Smooth muscle cell (in vitro differentiated cells): ENCODE data around the gene CNN1. TPM values are rescaled to one million over a fixed set of nuclear protein-coding genes. Genes with fewer than 3 reads are reported as not detected.

Source experiments
- DNase-seq: peaks from one replicate; lab custom pipeline; 2025; ENCODE audit not compliant: unreplicated experiment; lab: John Stamatoyannopoulos, UW
- H2AFZ ChIP-seq: fragments of 200-600 bp; sonication (generic); 2 replicates; pipeline ENCODE4 v1.6.0; 2016; ENCODE audit warnings: antibody characterized with exemption, low read depth, mild to moderate bottlenecking
- H3F3A ChIP-seq: fragments of 200-600 bp; sonication (generic); 2 replicates; pipeline ENCODE4 v1.6.0; 2017; ENCODE audit warnings: antibody characterized with exemption, low read depth
- H3K27ac ChIP-seq: fragments of 200-600 bp; sonication (generic); 2 replicates; pipeline ENCODE4 v1.5.1; 2016; ENCODE audit warnings: low read depth, mild to moderate bottlenecking
- H3K27me3 ChIP-seq: fragments of 200-600 bp; sonication (generic); 2 replicates; pipeline ENCODE4 v1.6.1; 2016; ENCODE audit warnings: low read depth, mild to moderate bottlenecking
- H3K36me3 ChIP-seq: fragments of 200-600 bp; sonication (generic); 2 replicates; pipeline ENCODE4 v1.5.1; 2016; ENCODE audit warnings: low read depth
- H3K4me1 ChIP-seq: fragments of 200-600 bp; sonication (generic); 2 replicates; pipeline ENCODE4 v1.5.1; 2016; ENCODE audit warnings: low read depth
- H3K4me2 ChIP-seq: fragments of 200-600 bp; sonication (generic); 2 replicates; pipeline ENCODE4 v1.6.0; 2016; ENCODE audit warnings: mild to moderate bottlenecking
- H3K4me3 ChIP-seq: fragments of 200-600 bp; sonication (generic); 2 replicates; pipeline ENCODE4 v1.5.1; 2016; ENCODE audit warnings: mild to moderate bottlenecking
- H3K79me2 ChIP-seq: fragments of 200-600 bp; sonication (generic); 2 replicates; pipeline ENCODE4 v1.6.0; 2016; ENCODE audit warnings: low read depth, mild to moderate bottlenecking
- H3K9ac ChIP-seq: fragments of 200-600 bp; sonication (generic); 2 replicates; pipeline ENCODE4 v1.6.0; 2016; ENCODE audit warnings: low read depth
- H3K9me3 ChIP-seq: fragments of 200-600 bp; sonication (generic); replicated peaks from 2 replicates; pipeline ENCODE4 v1.5.1; 2016; ENCODE audit warnings: low read depth
- H4K20me1 ChIP-seq: fragments of 200-600 bp; sonication (generic); 2 replicates; pipeline ENCODE4 v1.6.0; 2016; ENCODE audit warnings: low read depth
- WGBS: methylation state at CpG from one replicate; pipeline ENCODE4 v1.1.7; 2016; ENCODE audit warnings: low lambda C conversion rate; 5-methylcytosine and 5-hydroxymethylcytosine counted together
- polyA plus RNA-seq: library from polyadenylated mRNA; unstranded; fragments of >200 nt; fragmentation: Nextera tagmentation; extraction: Ambion mirVana; gene quantifications from 2 replicates; pipeline ENCODE4 v1.2.1, GENCODE V29; 2016
- total RNA-seq: library from RNA; depleted of rRNA; stranded (reverse); fragments of >200 nt; gene quantifications from 2 replicates; pipeline ENCODE4 v1.2.3, GENCODE V29; 2014
- TF ChIP-seq, protein P1 (sequence below): fragments of 200-600 bp; sonication (generic); IDR thresholded peaks from 2 replicates; pipeline ENCODE4 v1.5.1; 2017; ENCODE audit warnings: borderline replicate concordance, mild to moderate bottlenecking, antibody characterized with exemption; ENCODE audit not compliant: insufficient read depth, poor library complexity, severe bottlenecking

CNN1 gene
- total and polyA plus RNA-seq, 2 experiments from 2014 or later: 72.8 to 99.5 TPM

- Histone ChIP-seq H2AFZ (no peak overlapping the region), H3K27me3 (peaks cover 14% of the 10 kb centered on the region), H3K4me2 (peak overlapping the region; percentile 36), H3K79me2 (no peaks in the 10 kb centered on the region), H4K20me1 (no peaks in the 10 kb centered on the region), H3K4me3 (peak overlapping the region; percentile 13), H3F3A (no peaks in the 10 kb centered on the region), H3K9ac (no peak overlapping the region), H3K36me3 (no peaks in the 10 kb centered on the region), H3K4me1 (no peaks in the 10 kb centered on the region), H3K27ac (no peak overlapping the region), H3K9me3 (no peaks in the 10 kb centered on the region)
- no peak for DNase-seq
- WGBS: 33% methylated on average over 55 of the region's 62 CpGs
- TF ChIP-seq, protein P1, sequence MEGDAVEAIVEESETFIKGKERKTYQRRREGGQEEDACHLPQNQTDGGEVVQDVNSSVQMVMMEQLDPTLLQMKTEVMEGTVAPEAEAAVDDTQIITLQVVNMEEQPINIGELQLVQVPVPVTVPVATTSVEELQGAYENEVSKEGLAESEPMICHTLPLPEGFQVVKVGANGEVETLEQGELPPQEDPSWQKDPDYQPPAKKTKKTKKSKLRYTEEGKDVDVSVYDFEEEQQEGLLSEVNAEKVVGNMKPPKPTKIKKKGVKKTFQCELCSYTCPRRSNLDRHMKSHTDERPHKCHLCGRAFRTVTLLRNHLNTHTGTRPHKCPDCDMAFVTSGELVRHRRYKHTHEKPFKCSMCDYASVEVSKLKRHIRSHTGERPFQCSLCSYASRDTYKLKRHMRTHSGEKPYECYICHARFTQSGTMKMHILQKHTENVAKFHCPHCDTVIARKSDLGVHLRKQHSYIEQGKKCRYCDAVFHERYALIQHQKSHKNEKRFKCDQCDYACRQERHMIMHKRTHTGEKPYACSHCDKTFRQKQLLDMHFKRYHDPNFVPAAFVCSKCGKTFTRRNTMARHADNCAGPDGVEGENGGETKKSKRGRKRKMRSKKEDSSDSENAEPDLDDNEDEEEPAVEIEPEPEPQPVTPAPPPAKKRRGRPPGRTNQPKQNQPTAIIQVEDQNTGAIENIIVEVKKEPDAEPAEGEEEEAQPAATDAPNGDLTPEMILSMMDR: no peak
Observed at GRCh38 chr19:11578258-11579142, 39.8 kb downstream of the CNN1 start.

- no peak overlapping the region for H3K27ac ChIP-seq
- H3K9me3 ChIP-seq: no peaks in the 10 kb centered on the region
- no peak overlapping the region for H2AFZ ChIP-seq
- peaks cover 14% of the 10 kb centered on the region for H3K27me3 ChIP-seq
- no peaks in the 10 kb centered on the region for H3K79me2 ChIP-seq
- TF ChIP-seq, protein P1: no peak
- DNase-seq: no peak
- no peak overlapping the region for H3K4me3 ChIP-seq
- WGBS: 89% methylated on average over 4 of the region's 4 CpGs
- H3K9ac ChIP-seq: no peak overlapping the region
- no peaks in the 10 kb centered on the region for H3K36me3 ChIP-seq
- no peaks in the 10 kb centered on the region for H3F3A ChIP-seq
- H3K4me1 ChIP-seq: no peaks in the 10 kb centered on the region
- H3K4me2 ChIP-seq: no peak overlapping the region
- no peaks in the 10 kb centered on the region for H4K20me1 ChIP-seq
Observed at GRCh38 chr19:11580116-11580515, 41.5 kb downstream of the CNN1 start.

DNA sequence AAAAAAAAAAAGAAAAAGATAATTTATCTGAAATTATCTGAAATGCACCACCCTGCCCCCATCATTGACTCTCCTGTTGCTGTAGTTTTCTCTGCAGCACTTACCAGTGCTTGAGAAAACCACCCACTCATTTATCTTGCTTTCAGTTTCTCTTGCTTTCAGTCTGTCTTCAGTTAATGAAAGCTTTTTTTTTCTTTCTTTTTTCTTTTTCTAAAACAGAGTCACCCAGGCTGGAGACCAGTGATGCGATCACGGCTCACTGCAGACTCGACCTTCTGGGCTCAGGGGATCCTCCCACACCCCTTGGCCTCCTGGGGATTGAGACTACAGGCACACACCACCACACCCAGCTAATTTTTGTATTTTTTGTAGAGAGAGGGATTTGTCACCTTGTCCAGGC is 43.1 kb downstream of the CNN1 start:
- H3K9ac ChIP-seq: no peak overlapping the region
- H3K79me2 ChIP-seq: no peaks in the 10 kb centered on the region
- H3K27ac ChIP-seq: no peak overlapping the region
- H3K4me2 ChIP-seq: no peak overlapping the region
- 53% methylated on average over 3 of the region's 3 CpGs for WGBS
- DNase-seq: no peak
- H3K27me3 ChIP-seq: peaks cover 14% of the 10 kb centered on the region
- H3K36me3 ChIP-seq: no peaks in the 10 kb centered on the region
- no peaks in the 10 kb centered on the region for H3K4me1 ChIP-seq
- H2AFZ ChIP-seq: no peak overlapping the region
- H3F3A ChIP-seq: no peaks in the 10 kb centered on the region
- TF ChIP-seq, protein P1: no peak
- no peak overlapping the region for H3K4me3 ChIP-seq
- H4K20me1 ChIP-seq: no peaks in the 10 kb centered on the region
- no peaks in the 10 kb centered on the region for H3K9me3 ChIP-seq
